ENCODE results near the gene TMPRSS7. TPM values are rescaled to one million over a fixed set of nuclear protein-coding genes. Genes with fewer than 3 reads are reported as not detected.

The TMPRSS7 gene
- total and polyA plus RNA-seq, 2 donors: 0.05 to 0.09 TPM

- no peak for DNase-seq (ENCODE audit: low read depth in 6 of 9, low spot score in 9 of 9)
- no peak overlapping the region for H3K4me3 ChIP-seq (ENCODE audit: low read length in 2 of 2)
- peaks cover 4 to 8% of the 10 kb centered on the region in 2 donors for H3K4me1 ChIP-seq (ENCODE audit: control insufficient read depth in 2 of 2, insufficient read depth in 2 of 2, low read length in 2 of 2)
- no peak overlapping the region for H3K27ac ChIP-seq (ENCODE audit: low read depth in 1 of 2, low read length in 1 of 2)
- no peaks in the 10 kb centered on the region for H3K27me3 ChIP-seq (ENCODE audit: control insufficient read depth in 2 of 2, insufficient read depth in 1 of 2, low read length in 1 of 2)
- H3K36me3 ChIP-seq (ENCODE audit: control insufficient read depth in 2 of 2, insufficient read depth in 2 of 2, low read length in 1 of 2): no peaks in the 10 kb centered on the region
- H3K9me3 ChIP-seq (ENCODE audit: control insufficient read depth in 2 of 2, insufficient read depth in 1 of 2, low read length in 1 of 2): peaks cover 0 to 3% of the 10 kb centered on the region in 2 donors
- 95% methylated on average over 6 of the region's 6 CpGs for WGBS
Observed at GRCh38 chr3:112042842-112043280, 8.3 kb downstream of the TMPRSS7 start.

- Histone ChIP-seq H3K4me3 (ENCODE audit: low read length in 2 of 2) (no peak overlapping the region), H3K4me1 (ENCODE audit: control insufficient read depth in 2 of 2, insufficient read depth in 2 of 2, low read length in 2 of 2) (peaks cover 2 to 8% of the 10 kb centered on the region in 2 donors), H3K36me3 (ENCODE audit: control insufficient read depth in 2 of 2, insufficient read depth in 2 of 2, low read length in 1 of 2) (no peaks in the 10 kb centered on the region), H3K27me3 (ENCODE audit: control insufficient read depth in 2 of 2, insufficient read depth in 1 of 2, low read length in 1 of 2) (no peaks in the 10 kb centered on the region), H3K9me3 (ENCODE audit: control insufficient read depth in 2 of 2, insufficient read depth in 1 of 2, low read length in 1 of 2) (peaks cover 0 to 3% of the 10 kb centered on the region in 2 donors), H3K27ac (ENCODE audit: low read depth in 1 of 2, low read length in 1 of 2) (peak overlapping the region in 1 of 2 donors; percentile 5)
- DNase-seq (ENCODE audit: low read depth in 6 of 9, low spot score in 9 of 9): peak; percentile 42 to 82 (median 57)
- WGBS: 15% methylated on average over 7 of the region's 7 CpGs
Observed at GRCh38 chr3:112043621-112044201, 9.2 kb downstream of the TMPRSS7 start.

GRCh38 chr3:112046599-112046998 is 12.1 kb downstream of the TMPRSS7 start:
- DNase-seq (ENCODE audit: low read depth in 6 of 9, low spot score in 9 of 9): no peak
- 65% methylated on average over 4 of the region's 4 CpGs for whole genome bisulfite sequencing
- Histone ChIP-seq H3K27me3 (ENCODE audit: control insufficient read depth in 2 of 2, insufficient read depth in 1 of 2, low read length in 1 of 2) (no peaks in the 10 kb centered on the region), H3K9me3 (ENCODE audit: control insufficient read depth in 2 of 2, insufficient read depth in 1 of 2, low read length in 1 of 2) (peaks cover 0 to 3% of the 10 kb centered on the region in 2 donors), H3K36me3 (ENCODE audit: control insufficient read depth in 2 of 2, insufficient read depth in 2 of 2, low read length in 1 of 2) (no peaks in the 10 kb centered on the region), H3K4me1 (ENCODE audit: control insufficient read depth in 2 of 2, insufficient read depth in 2 of 2, low read length in 2 of 2) (peaks cover 2 to 4% of the 10 kb centered on the region in 2 donors), H3K27ac (ENCODE audit: low read depth in 1 of 2, low read length in 1 of 2) (no peak overlapping the region), H3K4me3 (ENCODE audit: low read length in 2 of 2) (no peak overlapping the region)

GRCh38 chr3:112047264-112047663 is 12.7 kb downstream of the TMPRSS7 start:
- Histone ChIP-seq H3K27me3 (ENCODE audit: control insufficient read depth in 2 of 2, insufficient read depth in 1 of 2, low read length in 1 of 2) (no peaks in the 10 kb centered on the region), H3K9me3 (ENCODE audit: control insufficient read depth in 2 of 2, insufficient read depth in 1 of 2, low read length in 1 of 2) (peaks cover 0 to 3% of the 10 kb centered on the region in 2 donors), H3K27ac (ENCODE audit: low read depth in 1 of 2, low read length in 1 of 2) (no peak overlapping the region), H3K4me3 (ENCODE audit: low read length in 2 of 2) (no peak overlapping the region), H3K36me3 (ENCODE audit: control insufficient read depth in 2 of 2, insufficient read depth in 2 of 2, low read length in 1 of 2) (no peaks in the 10 kb centered on the region), H3K4me1 (ENCODE audit: control insufficient read depth in 2 of 2, insufficient read depth in 2 of 2, low read length in 2 of 2) (peaks cover 2 to 4% of the 10 kb centered on the region in 2 donors)
- no peak for DNase-seq (ENCODE audit: low read depth in 6 of 9, low spot score in 9 of 9)
- WGBS: 92% methylated on average over 1 of the region's 1 CpG

GRCh38 chr3:112048911-112049310 is 14.4 kb downstream of the TMPRSS7 start:
- WGBS: 93% methylated on average over 8 of the region's 8 CpGs
- no peak overlapping the region for H3K4me3 ChIP-seq (ENCODE audit: low read length in 2 of 2)
- DNase-seq (ENCODE audit: low read depth in 6 of 9, low spot score in 9 of 9): no peak
- H3K9me3 ChIP-seq (ENCODE audit: control insufficient read depth in 2 of 2, insufficient read depth in 1 of 2, low read length in 1 of 2): peaks cover 0 to 3% of the 10 kb centered on the region in 2 donors
- no peaks in the 10 kb centered on the region for H3K36me3 ChIP-seq (ENCODE audit: control insufficient read depth in 2 of 2, insufficient read depth in 2 of 2, low read length in 1 of 2)
- no peak overlapping the region for H3K27ac ChIP-seq (ENCODE audit: low read depth in 1 of 2, low read length in 1 of 2)
- H3K27me3 ChIP-seq (ENCODE audit: control insufficient read depth in 2 of 2, insufficient read depth in 1 of 2, low read length in 1 of 2): no peaks in the 10 kb centered on the region
- H3K4me1 ChIP-seq (ENCODE audit: control insufficient read depth in 2 of 2, insufficient read depth in 2 of 2, low read length in 2 of 2): peaks cover 3 to 4% of the 10 kb centered on the region in 2 donors

- no peak overlapping the region for H3K4me3 ChIP-seq (ENCODE audit: low read length in 2 of 2)
- no peak overlapping the region for H3K27ac ChIP-seq (ENCODE audit: low read depth in 1 of 2, low read length in 1 of 2)
- no peaks in the 10 kb centered on the region for H3K36me3 ChIP-seq (ENCODE audit: control insufficient read depth in 2 of 2, insufficient read depth in 2 of 2, low read length in 1 of 2)
- 93% methylated on average over 1 of the region's 1 CpG for WGBS
- no peak for DNase-seq (ENCODE audit: low read depth in 6 of 9, low spot score in 9 of 9)
- H3K27me3 ChIP-seq (ENCODE audit: control insufficient read depth in 2 of 2, insufficient read depth in 1 of 2, low read length in 1 of 2): no peaks in the 10 kb centered on the region
- no peaks in the 10 kb centered on the region for H3K9me3 ChIP-seq (ENCODE audit: control insufficient read depth in 2 of 2, insufficient read depth in 1 of 2, low read length in 1 of 2)
- peaks cover 0 to 2% of the 10 kb centered on the region in 2 donors for H3K4me1 ChIP-seq (ENCODE audit: control insufficient read depth in 2 of 2, insufficient read depth in 2 of 2, low read length in 2 of 2)
Observed at GRCh38 chr3:112053229-112053628, 18.7 kb downstream of the TMPRSS7 start.

GRCh38 chr3:112056451-112056929 is 22.0 kb downstream of the TMPRSS7 start:
- H3K9me3 ChIP-seq (ENCODE audit: control insufficient read depth in 2 of 2, insufficient read depth in 1 of 2, low read length in 1 of 2): peaks cover 0 to 4% of the 10 kb centered on the region in 2 donors
- no peak overlapping the region for H3K27ac ChIP-seq (ENCODE audit: low read depth in 1 of 2, low read length in 1 of 2)
- H3K27me3 ChIP-seq (ENCODE audit: control insufficient read depth in 2 of 2, insufficient read depth in 1 of 2, low read length in 1 of 2): no peaks in the 10 kb centered on the region
- no peaks in the 10 kb centered on the region for H3K36me3 ChIP-seq (ENCODE audit: control insufficient read depth in 2 of 2, insufficient read depth in 2 of 2, low read length in 1 of 2)
- peaks cover 0 to 2% of the 10 kb centered on the region in 2 donors for H3K4me1 ChIP-seq (ENCODE audit: control insufficient read depth in 2 of 2, insufficient read depth in 2 of 2, low read length in 2 of 2)
- WGBS: 97% methylated on average over 6 of the region's 6 CpGs
- DNase-seq (ENCODE audit: low read depth in 6 of 9, low spot score in 9 of 9): no peak
- H3K4me3 ChIP-seq (ENCODE audit: low read length in 2 of 2): no peak overlapping the region

GRCh38 chr3:112059497-112059896 is 25.0 kb downstream of the TMPRSS7 start:
- DNase-seq (ENCODE audit: low read depth in 6 of 9, low spot score in 9 of 9): no peak
- no peaks in the 10 kb centered on the region for H3K27me3 ChIP-seq (ENCODE audit: control insufficient read depth in 2 of 2, insufficient read depth in 1 of 2, low read length in 1 of 2)
- WGBS: 98% methylated on average over 1 of the region's 1 CpG

GRCh38 chr3:112061152-112061551 is 26.6 kb downstream of the TMPRSS7 start:
- H3K4me3 ChIP-seq (ENCODE audit: low read length in 2 of 2): no peak overlapping the region
- H3K27ac ChIP-seq (ENCODE audit: low read depth in 1 of 2, low read length in 1 of 2): no peak overlapping the region
- H3K27me3 ChIP-seq (ENCODE audit: control insufficient read depth in 2 of 2, insufficient read depth in 1 of 2, low read length in 1 of 2): no peaks in the 10 kb centered on the region
- 92% methylated on average over 3 of the region's 3 CpGs for WGBS
- DNase-seq (ENCODE audit: low read depth in 6 of 9, low spot score in 9 of 9): no peak
- no peaks in the 10 kb centered on the region for H3K36me3 ChIP-seq (ENCODE audit: control insufficient read depth in 2 of 2, insufficient read depth in 2 of 2, low read length in 1 of 2)
- H3K9me3 ChIP-seq (ENCODE audit: control insufficient read depth in 2 of 2, insufficient read depth in 1 of 2, low read length in 1 of 2): peaks cover 0 to 4% of the 10 kb centered on the region in 2 donors
- peaks cover under 1 to 1% of the 10 kb centered on the region in 2 donors for H3K4me1 ChIP-seq (ENCODE audit: control insufficient read depth in 2 of 2, insufficient read depth in 2 of 2, low read length in 2 of 2)

More at GRCh38 chr3:112059497-112059896, 25.0 kb downstream of the TMPRSS7 start:
- no peaks in the 10 kb centered on the region for H3K4me1 ChIP-seq (ENCODE audit: control insufficient read depth in 2 of 2, insufficient read depth in 2 of 2, low read length in 2 of 2)
- no peak overlapping the region for H3K4me3 ChIP-seq (ENCODE audit: low read length in 2 of 2)
- H3K27ac ChIP-seq (ENCODE audit: low read depth in 1 of 2, low read length in 1 of 2): no peak overlapping the region
- peaks cover 0 to 4% of the 10 kb centered on the region in 2 donors for H3K9me3 ChIP-seq (ENCODE audit: control insufficient read depth in 2 of 2, insufficient read depth in 1 of 2, low read length in 1 of 2)
- H3K36me3 ChIP-seq (ENCODE audit: control insufficient read depth in 2 of 2, insufficient read depth in 2 of 2, low read length in 1 of 2): no peaks in the 10 kb centered on the region
